WTC11 (cell line): ENCODE data around the gene SHOX. TPM values are rescaled to one million over a fixed set of nuclear protein-coding genes. Genes with fewer than 3 reads are reported as not detected.

Source experiments
- ATAC-seq: fragments of 200-7000 bp; cut with Tn5 transposase; 2 replicates; pipeline ENCODE4 v1.10.0; 2021; ENCODE audit warnings: mild to moderate bottlenecking, moderate library complexity
- CTCF ChIA-PET: fragments of 300-600 bp; sonication (Branson Sonifier 250); formaldehyde crosslinking; loops from one replicate; lab custom pipeline; 2021; ENCODE audit warnings: antibody characterized with exemption; lab: Charles Lee
- POLR2A ChIA-PET: fragments of 350-600 bp; sonication (Branson Sonifier 250); formaldehyde crosslinking; loops from one replicate; lab custom pipeline; 2021; ENCODE audit warnings: antibody characterized with exemption; lab: Charles Lee
- DNase-seq: peaks from one replicate; pipeline ENCODE4 v3.0.0; 2021; ENCODE audit warnings: low spot score
- H3K27ac Mint-ChIP-seq: 2 replicates; pipeline ENCODE4 v1.8.0; 2021; ENCODE audit warnings: mixed read lengths
- H3K27me3 Mint-ChIP-seq: 2 replicates; pipeline ENCODE4 v1.8.0; 2021; ENCODE audit warnings: low read depth, mild to moderate bottlenecking, moderate library complexity, mixed read lengths
- H3K36me3 Mint-ChIP-seq: 2 replicates; pipeline ENCODE4 v1.8.0; 2021; ENCODE audit warnings: mixed read lengths
- H3K4me1 Mint-ChIP-seq: 2 replicates; pipeline ENCODE4 v1.8.0; 2022; ENCODE audit warnings: mixed read lengths
- H3K4me3 Mint-ChIP-seq: 2 replicates; pipeline ENCODE4 v1.8.0; 2021; ENCODE audit warnings: mild to moderate bottlenecking, moderate library complexity, mixed read lengths
- H3K9me3 Mint-ChIP-seq: 2 replicates; pipeline ENCODE4 v1.8.0; 2021; ENCODE audit warnings: mixed read lengths
- CREM ChIP-seq: sonication (generic); formaldehyde crosslinking; IDR thresholded peaks from 2 replicates; pipeline ENCODE4 v1.8.1; 2022; ENCODE audit warnings: mild to moderate bottlenecking, missing genetic modification reagents, moderate library complexity
- EMX1 ChIP-seq: fragments of 250-450 bp; sonication (Bioruptor Pico); IDR thresholded peaks from 2 replicates; pipeline ENCODE4 v1.8.0; 2021; ENCODE audit warnings: mild to moderate bottlenecking
- FOXJ3 ChIP-seq: sonication (generic); formaldehyde crosslinking; IDR thresholded peaks from 2 replicates; pipeline ENCODE4 v1.9.0; 2021; ENCODE audit warnings: missing genetic modification reagents, mild to moderate bottlenecking, borderline replicate concordance
- NFE2L1 ChIP-seq: sonication (generic); formaldehyde crosslinking; IDR thresholded peaks from 2 replicates; pipeline ENCODE4 v1.8.1; 2023; ENCODE audit warnings: missing genetic modification reagents
- PRRX2 ChIP-seq: fragments of 250-450 bp; sonication (Bioruptor Pico); IDR thresholded peaks from 2 replicates; pipeline ENCODE4 v1.8.0; 2021; ENCODE audit warnings: mild to moderate bottlenecking
- SMAD4 ChIP-seq: sonication (generic); formaldehyde crosslinking; IDR thresholded peaks from 2 replicates; pipeline ENCODE4 v1.8.0; 2022; ENCODE audit warnings: mild to moderate bottlenecking, missing genetic modification reagents
- SP1 ChIP-seq: sonication (generic); formaldehyde crosslinking; conservative IDR thresholded peaks from 2 replicates; pipeline ENCODE4 v1.8.1; 2022; ENCODE audit warnings: missing genetic modification reagents
- TEAD4 ChIP-seq: sonication (generic); formaldehyde crosslinking; IDR thresholded peaks from 2 replicates; pipeline ENCODE4 v1.8.0; 2022; ENCODE audit warnings: mild to moderate bottlenecking, missing genetic modification reagents
- ZNF317 ChIP-seq: sonication (generic); formaldehyde crosslinking; IDR thresholded peaks from 2 replicates; pipeline ENCODE4 v1.8.1; 2023; ENCODE audit warnings: low read depth, mild to moderate bottlenecking, moderate library complexity, missing genetic modification reagents, borderline replicate concordance
- ZNF423 ChIP-seq: fragments of 250-450 bp; sonication (Bioruptor Pico); IDR thresholded peaks from 2 replicates; pipeline ENCODE4 v2.1.2; 2022; ENCODE audit warnings: mild to moderate bottlenecking, moderate library complexity
- ZNF512 ChIP-seq: sonication (generic); formaldehyde crosslinking; IDR thresholded peaks from 2 replicates; pipeline ENCODE4 v1.8.1; 2022; ENCODE audit warnings: missing genetic modification reagents, borderline replicate concordance
- ZNF532 ChIP-seq: fragments of 250-450 bp; sonication (Bioruptor Pico); IDR thresholded peaks from 2 replicates; pipeline ENCODE4 v1.9.0; 2021; ENCODE audit warnings: mild to moderate bottlenecking, borderline replicate concordance
- total RNA-seq: library from RNA; stranded (reverse); gene quantifications from 3 replicates; pipeline ENCODE4 v1.2.3, GENCODE V29; 2021
- TF ChIP-seq, protein P1 (sequence below): sonication (generic); formaldehyde crosslinking; IDR thresholded peaks from 2 replicates; pipeline ENCODE4 v1.8.0; 2023; ENCODE audit warnings: missing genetic modification reagents
- TF ChIP-seq, protein P2 (sequence below): fragments of 250-450 bp; sonication (Bioruptor Pico); IDR thresholded peaks from 2 replicates; pipeline ENCODE4 v1.9.0; 2021; ENCODE audit warnings: moderate library complexity, mild to moderate bottlenecking, inconsistent platforms, borderline replicate concordance
- TF ChIP-seq, protein P3 (sequence below): sonication (generic); formaldehyde crosslinking; IDR thresholded peaks from 2 replicates; pipeline ENCODE4 v1.8.1; 2022; ENCODE audit warnings: low read depth, missing genetic modification reagents, borderline replicate concordance
- TF ChIP-seq, protein P4 (sequence below): fragments of 250-450 bp; sonication (Bioruptor Pico); IDR thresholded peaks from 2 replicates; pipeline ENCODE4 v1.9.0; 2021; ENCODE audit warnings: mild to moderate bottlenecking

The SHOX gene
- total RNA-seq, 1 experiment from 2014 or later = 0.09 TPM

DNA sequence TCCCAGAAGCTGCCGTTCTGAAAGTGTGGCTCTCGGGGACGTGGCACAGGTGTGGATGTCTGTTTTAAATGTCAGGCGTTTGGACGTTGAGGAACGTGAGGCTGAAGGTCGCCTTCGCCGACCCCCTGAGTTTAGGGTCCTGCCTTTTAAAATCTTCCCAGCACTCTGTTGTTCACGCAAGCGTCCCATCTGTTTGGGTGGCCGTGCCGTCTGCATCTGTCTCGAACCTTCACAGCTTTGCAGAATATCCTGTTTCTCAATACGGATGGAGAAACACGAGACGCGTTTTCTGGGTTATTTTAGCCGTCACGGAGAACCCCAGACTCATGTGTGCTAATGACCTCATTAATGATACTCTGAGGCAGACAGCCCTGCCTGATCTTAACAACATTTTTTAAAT is 31.5 kb downstream of the SHOX start (continued):
- TF ChIP-seq TEAD4 (CRISPR knock-in tag) (no peak), CREM (CRISPR knock-in tag) (no peak), ZNF512 (CRISPR knock-in tag) (no peak)

DNA sequence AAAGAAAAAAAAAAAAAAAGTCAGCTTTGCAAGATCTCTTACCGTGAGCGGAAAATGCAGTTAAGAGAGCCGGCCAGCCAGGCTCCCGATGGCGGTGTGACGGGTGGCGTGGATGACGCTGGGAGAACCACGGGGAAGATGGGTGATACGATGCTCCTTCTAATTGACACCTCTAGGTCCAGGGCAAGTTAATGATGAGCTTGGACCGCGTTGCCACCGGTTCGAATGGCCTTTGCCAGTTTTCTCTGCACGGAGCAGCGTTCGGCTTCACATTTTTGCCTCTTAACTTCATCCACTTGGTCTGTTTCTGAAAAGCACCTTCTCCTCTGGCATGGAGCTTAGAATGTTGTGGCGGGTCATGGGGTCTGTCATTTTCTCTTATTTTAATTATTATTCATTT is 33.2 kb downstream of the SHOX start:
- peaks cover 10% of the 10 kb centered on the region; the same call in 1 of the 2 replicates for H3K36me3 Mint-ChIP-seq
- no peak overlapping the region for H3K27ac Mint-ChIP-seq
- POLR2A ChIA-PET = no interaction called here
- CTCF ChIA-PET = no interaction called here
- DNase-seq = no peak
- TF ChIP-seq, protein P1, sequence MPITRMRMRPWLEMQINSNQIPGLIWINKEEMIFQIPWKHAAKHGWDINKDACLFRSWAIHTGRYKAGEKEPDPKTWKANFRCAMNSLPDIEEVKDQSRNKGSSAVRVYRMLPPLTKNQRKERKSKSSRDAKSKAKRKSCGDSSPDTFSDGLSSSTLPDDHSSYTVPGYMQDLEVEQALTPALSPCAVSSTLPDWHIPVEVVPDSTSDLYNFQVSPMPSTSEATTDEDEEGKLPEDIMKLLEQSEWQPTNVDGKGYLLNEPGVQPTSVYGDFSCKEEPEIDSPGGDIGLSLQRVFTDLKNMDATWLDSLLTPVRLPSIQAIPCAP (CRISPR knock-in tag) = no peak
- TF ChIP-seq, protein P2, sequence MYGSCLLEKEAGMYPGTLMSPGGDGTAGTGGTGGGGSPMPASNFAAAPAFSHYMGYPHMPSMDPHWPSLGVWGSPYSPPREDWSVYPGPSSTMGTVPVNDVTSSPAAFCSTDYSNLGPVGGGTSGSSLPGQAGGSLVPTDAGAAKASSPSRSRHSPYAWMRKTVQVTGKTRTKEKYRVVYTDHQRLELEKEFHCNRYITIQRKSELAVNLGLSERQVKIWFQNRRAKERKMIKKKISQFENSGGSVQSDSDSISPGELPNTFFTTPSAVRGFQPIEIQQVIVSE (CRISPR knock-in tag) = no peak
- TF ChIP-seq FOXJ3 (CRISPR knock-in tag) (no peak), ZNF423 (no peak), NFE2L1 (CRISPR knock-in tag) (no peak), ZNF532 (CRISPR knock-in tag) (no peak), SP1 (no peak), SMAD4 (CRISPR knock-in tag) (no peak), ZNF317 (CRISPR knock-in tag) (no peak), PRRX2 (CRISPR knock-in tag) (no peak), EMX1 (CRISPR knock-in tag) (no peak)
- TF ChIP-seq, protein P3, sequence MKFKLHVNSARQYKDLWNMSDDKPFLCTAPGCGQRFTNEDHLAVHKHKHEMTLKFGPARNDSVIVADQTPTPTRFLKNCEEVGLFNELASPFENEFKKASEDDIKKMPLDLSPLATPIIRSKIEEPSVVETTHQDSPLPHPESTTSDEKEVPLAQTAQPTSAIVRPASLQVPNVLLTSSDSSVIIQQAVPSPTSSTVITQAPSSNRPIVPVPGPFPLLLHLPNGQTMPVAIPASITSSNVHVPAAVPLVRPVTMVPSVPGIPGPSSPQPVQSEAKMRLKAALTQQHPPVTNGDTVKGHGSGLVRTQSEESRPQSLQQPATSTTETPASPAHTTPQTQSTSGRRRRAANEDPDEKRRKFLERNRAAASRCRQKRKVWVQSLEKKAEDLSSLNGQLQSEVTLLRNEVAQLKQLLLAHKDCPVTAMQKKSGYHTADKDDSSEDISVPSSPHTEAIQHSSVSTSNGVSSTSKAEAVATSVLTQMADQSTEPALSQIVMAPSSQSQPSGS (CRISPR knock-in tag) = no peak
- TF ChIP-seq, protein P4, sequence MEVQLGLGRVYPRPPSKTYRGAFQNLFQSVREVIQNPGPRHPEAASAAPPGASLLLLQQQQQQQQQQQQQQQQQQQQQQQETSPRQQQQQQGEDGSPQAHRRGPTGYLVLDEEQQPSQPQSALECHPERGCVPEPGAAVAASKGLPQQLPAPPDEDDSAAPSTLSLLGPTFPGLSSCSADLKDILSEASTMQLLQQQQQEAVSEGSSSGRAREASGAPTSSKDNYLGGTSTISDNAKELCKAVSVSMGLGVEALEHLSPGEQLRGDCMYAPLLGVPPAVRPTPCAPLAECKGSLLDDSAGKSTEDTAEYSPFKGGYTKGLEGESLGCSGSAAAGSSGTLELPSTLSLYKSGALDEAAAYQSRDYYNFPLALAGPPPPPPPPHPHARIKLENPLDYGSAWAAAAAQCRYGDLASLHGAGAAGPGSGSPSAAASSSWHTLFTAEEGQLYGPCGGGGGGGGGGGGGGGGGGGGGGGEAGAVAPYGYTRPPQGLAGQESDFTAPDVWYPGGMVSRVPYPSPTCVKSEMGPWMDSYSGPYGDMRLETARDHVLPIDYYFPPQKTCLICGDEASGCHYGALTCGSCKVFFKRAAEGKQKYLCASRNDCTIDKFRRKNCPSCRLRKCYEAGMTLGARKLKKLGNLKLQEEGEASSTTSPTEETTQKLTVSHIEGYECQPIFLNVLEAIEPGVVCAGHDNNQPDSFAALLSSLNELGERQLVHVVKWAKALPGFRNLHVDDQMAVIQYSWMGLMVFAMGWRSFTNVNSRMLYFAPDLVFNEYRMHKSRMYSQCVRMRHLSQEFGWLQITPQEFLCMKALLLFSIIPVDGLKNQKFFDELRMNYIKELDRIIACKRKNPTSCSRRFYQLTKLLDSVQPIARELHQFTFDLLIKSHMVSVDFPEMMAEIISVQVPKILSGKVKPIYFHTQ (CRISPR knock-in tag) = no peak
- H3K27me3 Mint-ChIP-seq = peaks cover 9% of the 10 kb centered on the region
- ATAC-seq = no peak
- H3K4me1 Mint-ChIP-seq = peaks cover 9% of the 10 kb centered on the region
- no peak overlapping the region for H3K4me3 Mint-ChIP-seq
- peaks cover 10% of the 10 kb centered on the region for H3K9me3 Mint-ChIP-seq
